T-helper 9 cell (primary cell): Measurements from ENCODE around the gene PTPRN2.
"Not testable (repeated sequence)": the region's sequence is repeated elsewhere in the genome, so short reads cannot be mapped to it uniquely, and the experiment has no call there.

Source experiments
- DNase-seq: peaks from one replicate; pipeline ENCODE4 v3.0.0-alpha.2; 2020

Gene PTPRN2

GRCh38 chr7:158508802-158509385 lies 78.7 kb downstream of the PTPRN2 start:
- no peak for DNase-seq

GRCh38 chr7:158508321-158508720 lies 79.3 kb downstream of the PTPRN2 start:
- DNase-seq = not testable (repeated sequence)

DNA sequence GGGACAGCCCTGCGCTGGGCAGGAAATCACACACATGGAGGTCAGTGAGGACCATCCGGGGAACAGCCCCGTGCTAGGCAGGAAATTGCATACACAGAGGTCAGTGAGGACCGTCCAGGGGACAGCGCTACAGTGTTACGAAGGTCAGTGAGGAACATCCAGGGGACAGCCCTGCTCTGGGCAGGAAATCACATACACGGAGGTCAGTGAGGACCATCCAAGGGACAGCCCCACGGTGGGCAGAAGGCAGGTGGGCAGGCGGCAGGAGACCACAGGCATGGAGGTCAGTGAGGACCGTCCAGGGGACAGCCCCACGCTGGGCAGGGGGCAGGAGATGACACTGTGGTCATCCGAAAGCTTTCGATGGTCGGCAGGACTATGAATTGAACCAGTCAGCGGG lies 79.7 kb downstream of the PTPRN2 start:
- no peak for DNase-seq

DNA sequence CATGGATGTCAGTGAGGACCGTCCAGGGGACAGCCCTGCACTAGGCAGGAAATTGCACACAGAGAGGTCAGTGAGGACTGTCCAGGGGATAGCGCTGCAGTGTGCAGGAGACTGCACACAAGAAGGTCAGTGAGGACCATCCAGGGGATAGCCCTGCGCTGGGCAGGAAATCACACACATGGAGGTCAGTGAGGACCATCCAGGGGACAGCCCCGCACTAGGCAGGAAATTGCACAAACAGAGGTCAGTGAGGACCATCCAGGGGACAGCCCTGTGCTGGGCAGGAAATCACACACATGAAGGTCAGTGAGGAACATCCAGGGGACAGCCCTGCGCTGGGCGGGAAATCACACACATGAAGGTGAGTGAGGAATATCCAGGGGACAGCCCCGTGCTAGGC lies 80.4 kb downstream of the PTPRN2 start:
- not testable (repeated sequence) for DNase-seq

DNA sequence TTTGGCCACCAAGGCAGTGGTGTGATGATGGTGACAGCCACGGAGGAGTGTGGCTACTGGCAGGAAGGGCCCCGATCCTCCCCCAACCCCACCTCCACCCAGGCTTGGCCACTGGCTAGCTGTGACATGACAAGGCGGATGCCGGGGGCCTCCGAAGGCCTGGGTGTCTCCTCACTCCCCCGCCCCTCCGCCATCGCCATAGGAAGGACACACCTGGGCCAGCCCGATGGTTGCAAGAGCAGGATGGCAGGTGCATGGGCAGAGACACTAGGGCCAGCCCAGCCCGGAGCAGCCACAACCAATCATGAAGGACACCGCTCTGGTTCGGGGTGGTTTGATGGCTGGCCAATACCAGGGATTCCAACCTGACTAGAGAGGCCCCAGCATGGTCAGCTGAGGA lies 81.0 kb downstream of the PTPRN2 start:
- DNase-seq = no peak

DNA sequence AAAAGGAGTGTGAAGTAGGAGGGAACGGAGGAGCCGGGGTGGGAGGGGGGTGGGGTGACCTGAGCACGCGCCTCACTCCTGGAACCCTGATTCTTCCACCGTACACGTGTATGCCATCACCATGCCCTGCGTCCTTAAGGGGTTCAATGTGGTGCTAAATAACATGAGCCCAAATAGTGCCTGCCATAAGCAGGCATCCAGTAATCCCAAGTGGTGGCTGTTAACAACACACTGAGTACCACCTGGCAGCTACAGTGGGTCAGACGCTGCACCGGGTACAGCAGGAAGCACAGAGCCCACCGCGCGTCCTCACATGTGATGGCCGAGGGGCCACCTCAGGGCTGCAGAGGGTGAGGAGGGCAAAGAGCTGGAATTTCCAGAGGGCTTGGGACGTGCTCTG lies 81.9 kb downstream of the PTPRN2 start:
- DNase-seq = no peak

- DNase-seq = no peak
These were observed 85.4 kb downstream of the PTPRN2 start for GRCh38 chr7:158502068-158502750.

- DNase-seq = no peak
These were observed 86.1 kb downstream of the PTPRN2 start for GRCh38 chr7:158501393-158502067.

GRCh38 chr7:158500651-158501052 lies 87.0 kb downstream of the PTPRN2 start:
- no peak for DNase-seq

GRCh38 chr7:158499082-158499455 lies 88.6 kb downstream of the PTPRN2 start:
- no peak for DNase-seq

GRCh38 chr7:158498443-158499081 lies 89.1 kb downstream of the PTPRN2 start:
- DNase-seq = no peak

DNA sequence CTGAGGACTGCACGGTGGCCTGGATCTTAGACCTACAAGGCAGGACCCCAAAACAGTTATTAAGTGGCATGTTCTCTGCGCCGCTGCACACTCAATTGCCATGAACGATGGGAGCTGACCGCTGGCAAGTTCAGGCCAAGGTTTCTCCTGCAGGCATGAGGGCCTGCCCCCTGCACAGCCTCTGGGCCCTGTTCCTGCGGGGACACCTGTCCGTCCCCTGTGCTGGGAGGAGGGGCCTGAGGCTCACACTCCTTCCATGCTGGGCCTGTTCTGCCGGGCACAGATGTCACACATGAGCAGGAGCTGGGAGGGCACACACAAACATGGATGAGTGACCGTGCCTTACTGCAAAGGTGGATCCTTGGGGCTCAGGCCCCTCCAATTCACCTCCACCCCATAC lies 90.0 kb downstream of the PTPRN2 start:
- no peak for DNase-seq

DNA sequence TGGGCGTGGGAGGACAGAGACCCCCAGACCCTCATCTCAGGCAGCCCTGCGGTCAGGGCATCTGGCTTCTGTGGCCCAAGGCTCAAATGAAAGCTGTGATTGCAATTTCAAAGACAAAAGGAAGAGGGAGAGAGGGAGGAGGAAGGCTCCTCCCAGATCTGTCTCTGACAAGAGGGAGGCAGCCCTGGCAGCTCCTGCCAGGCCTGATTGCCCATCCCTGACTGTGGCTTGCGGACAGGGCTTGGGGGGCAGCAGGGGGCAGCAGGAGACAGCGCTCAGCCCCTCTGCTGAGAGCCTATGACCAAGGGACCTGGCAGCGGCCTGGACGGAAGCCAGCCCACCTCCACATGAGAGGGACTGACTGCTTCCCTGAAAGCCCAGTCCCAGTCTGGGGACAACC lies 91.8 kb downstream of the PTPRN2 start:
- DNase-seq = no peak

- no peak for DNase-seq
These were observed 92.4 kb downstream of the PTPRN2 start for GRCh38 chr7:158495216-158495615.

DNA sequence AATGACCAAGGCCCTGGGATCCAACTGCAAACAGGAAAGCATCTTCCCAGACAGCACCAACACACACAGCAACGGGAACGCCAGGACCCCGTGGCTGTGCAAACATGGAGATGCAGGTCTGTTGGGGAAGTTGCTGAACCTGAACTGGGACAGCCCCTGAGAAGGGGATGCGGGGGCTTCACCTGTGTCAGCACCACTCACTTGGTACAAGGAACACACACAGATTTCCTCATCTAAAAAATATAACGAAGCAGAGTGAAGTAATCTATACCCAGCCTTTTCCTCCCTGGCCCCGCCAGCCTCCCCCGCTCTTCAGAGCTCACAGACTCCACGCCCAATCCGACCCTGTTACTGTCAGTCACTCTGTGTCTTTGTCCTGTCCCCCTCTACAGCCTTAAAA lies 93.0 kb downstream of the PTPRN2 start:
- DNase-seq = no peak

DNA sequence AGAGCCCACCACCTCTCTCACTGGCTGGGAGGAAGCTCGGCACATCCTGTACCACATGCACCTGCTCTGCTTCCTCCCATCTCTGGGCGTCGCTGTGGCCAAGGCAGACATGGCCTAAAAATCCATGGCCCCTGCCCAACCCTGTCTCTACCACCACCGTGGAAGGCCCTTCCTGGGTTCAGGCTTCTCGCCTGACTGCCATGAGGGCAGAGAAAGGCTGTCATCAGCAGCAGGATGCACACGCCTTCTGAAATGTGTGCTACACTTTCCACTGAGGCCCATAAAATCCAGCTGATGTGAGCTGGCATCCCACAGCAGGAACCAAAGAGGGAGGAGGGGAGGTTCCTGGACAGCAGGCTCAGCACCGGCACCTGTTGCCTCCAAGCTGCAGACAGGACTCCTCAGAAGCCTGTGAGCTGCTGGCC lies 93.4 kb downstream of the PTPRN2 start:
- no peak for DNase-seq

- no peak for DNase-seq
These were observed 95.3 kb downstream of the PTPRN2 start for GRCh38 chr7:158492367-158492764.

GRCh38 chr7:158491094-158491493 lies 96.5 kb downstream of the PTPRN2 start:
- no peak for DNase-seq

DNA sequence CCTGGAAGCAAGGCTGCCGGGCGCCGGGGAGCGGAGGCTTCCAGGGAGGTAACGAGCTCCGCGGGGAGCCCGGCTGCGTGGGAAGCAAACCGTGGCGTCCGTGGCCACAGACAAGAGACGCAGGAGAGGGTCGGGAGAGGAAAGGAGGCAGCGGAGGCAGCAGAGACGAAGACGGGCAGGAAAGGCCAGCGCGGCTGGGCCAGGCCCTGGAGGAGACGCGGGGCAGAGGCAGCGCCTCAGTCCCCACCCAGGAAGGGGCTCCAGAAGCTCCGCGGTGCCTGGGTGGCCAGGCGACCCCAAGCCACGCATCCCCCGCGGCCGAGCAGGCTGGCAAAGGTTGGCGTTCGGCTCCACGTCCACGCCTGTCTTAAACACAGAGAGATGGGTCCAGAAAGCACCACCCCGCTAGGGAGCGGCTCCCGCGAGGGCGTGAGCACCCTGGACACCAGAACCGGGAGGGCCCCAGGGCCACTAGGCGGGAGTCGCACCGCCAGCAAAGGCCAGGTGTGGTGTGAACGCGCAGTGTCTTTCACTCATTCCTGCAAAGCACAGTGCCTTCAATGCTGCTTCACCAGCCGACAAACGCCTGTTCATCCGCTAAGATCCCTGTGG lies 97.3 kb downstream of the PTPRN2 start:
- DNase-seq = no peak

DNA sequence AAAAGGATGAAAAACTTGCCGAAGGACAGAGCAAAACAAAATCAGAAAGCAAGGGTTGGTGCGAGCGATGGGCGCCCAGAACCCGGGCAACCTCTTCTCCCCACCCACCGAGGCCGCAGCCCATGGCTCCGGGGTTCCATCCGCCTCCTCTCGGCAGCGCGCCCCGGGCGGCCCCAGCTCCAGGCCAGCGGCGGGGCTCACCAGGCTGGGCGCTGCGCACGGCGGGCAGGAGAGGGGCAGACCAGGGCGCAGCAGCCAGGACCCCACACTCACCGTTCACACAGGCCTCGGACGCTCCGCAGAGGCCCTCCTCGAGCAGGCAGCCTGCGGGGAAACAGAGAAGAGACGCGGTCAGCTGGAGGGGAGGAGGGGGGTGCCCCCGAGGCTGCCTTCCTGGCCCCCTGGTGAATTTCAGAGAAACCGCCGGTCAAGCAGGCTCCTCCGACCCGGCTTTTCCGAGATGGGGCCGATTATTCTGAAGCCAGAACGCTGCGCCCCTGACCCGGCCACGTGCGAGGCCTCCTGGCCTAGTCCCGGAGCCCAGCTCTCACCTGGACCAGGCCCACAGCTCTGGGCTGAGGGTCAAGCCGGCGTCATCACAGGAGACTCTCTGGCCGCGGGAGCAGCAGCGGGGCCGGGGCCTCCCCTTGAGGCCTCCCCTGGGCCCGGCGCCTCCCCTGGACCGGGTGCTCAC lies 98.0 kb downstream of the PTPRN2 start:
- no peak for DNase-seq

DNA sequence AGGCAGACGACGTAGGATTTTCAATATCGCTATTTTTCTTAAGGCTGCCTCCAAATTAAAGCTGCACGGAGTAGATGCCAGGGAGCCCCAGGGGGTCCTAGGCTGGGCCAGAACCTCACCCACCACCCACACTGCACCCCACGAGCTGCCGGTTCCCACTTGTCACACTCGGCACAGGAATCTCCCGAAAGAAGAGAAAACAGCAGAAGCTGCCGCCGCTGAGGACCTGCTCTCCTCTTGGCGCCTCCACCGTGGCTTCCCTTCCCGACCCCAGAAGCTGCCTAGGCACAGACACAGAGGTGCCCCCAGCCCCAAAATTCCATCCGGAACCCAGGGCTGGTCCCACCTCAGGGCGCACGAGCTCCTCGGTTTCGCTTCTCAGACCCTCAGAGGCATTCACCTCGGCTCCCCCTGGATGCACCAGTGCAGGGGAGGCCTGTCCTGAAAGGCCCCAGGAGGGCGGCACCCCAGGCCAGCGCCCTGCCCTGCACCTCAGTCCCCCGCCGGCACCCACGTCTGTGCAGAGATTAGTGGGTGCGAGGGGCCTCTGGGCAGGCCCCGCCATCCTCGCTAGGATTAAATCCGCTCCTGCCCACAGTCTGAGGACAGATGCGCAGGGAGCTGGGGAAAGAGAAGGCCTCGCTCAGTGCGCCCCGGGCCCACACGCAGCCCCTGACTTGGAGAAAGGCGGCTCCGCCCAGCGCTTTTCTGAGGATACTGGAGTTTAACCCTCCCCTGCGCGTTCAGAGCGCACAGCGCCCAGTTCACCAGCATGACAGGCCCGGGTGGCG lies 99.2 kb downstream of the PTPRN2 start:
- no peak for DNase-seq

DNA sequence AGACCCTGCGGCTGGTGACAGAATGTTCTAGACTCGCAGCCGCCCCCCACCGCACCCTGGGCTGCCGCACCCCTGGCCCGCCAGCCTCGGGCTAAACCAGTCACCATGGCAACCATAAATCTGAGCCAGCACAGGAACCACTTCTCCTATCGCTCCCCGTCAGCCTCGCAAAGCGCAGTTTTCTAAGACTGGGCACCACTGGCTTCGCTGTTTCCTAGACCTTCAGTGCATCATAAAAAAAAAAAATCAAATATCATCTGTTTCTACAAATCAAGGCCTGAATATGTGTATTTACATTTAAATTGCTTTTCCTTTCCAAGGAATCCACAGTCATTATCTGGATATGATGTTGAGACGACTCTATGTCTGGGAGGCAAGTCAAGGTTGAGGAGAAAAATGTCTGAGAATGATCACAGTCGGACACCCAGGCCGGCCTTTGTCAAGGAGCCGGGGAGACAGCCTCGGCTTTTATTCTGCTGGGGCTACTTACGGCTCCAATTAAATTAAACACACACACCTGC lies 99.9 kb downstream of the PTPRN2 start:
- DNase-seq = no peak
